Measurements from ENCODE around the gene DYNC1I1. TPM values are rescaled to one million over a fixed set of nuclear protein-coding genes. Genes with fewer than 3 reads are reported as not detected.

DYNC1I1 gene
- total and polyA plus RNA-seq, 2 donors (not counting 3 experiments of a cell fraction or from before 2014, with no cell fraction given) = 1.8 to 3.6 TPM

DNA sequence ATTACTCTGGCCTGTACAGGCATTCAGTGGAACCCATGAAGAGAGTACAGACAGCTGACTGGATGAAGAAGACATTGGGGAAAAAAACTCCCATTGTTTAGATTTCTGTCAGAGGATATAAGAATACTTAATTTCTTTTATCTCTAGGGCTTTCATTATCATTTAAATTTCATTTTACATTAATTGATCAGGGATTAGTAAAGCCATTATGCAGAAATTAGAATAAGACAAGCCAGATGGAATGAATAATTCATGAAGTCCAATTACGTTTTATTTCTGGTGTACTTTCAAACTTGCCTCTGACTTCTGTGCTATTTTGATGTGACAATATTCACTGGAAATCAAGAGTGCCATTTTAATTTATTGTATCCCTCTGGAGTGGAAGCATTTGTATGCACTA lies 302.5 kb downstream of the DYNC1I1 start:
- ChIA-PET CTCF (interaction anchor here (0.6 to 5.2 kb wide), 14 partner anchors 8 to 952 kb away, joined by 3 to 125 read pairs (median 4); no protein-coding TSS in a partner anchor), POLR2A (no interaction called here)

More for the DNA sequence above, 302.5 kb downstream of the DYNC1I1 start:
- intact Hi-C loops (cut with micrococcal nuclease) (loop anchor here (1.0 to 10.0 kb wide), 11 partner anchors 107 to 952 kb away; partner anchors contain the start of gene SEM1), dilution Hi-C loops (cut with MboI; ENCODE audit: extremely low pct_ligation_motif_present, low sequenced_read_pairs) (no loop called here)
- no peak overlapping the region for H3K4me2 ChIP-seq (ENCODE audit: insufficient read depth, low read length)
- no peak overlapping the region for H2AFZ ChIP-seq (ENCODE audit: low read depth, low read length)
- H3K27me3 ChIP-seq (ENCODE audit: control insufficient read depth in 2 of 2, insufficient read depth in 2 of 2, low read length in 2 of 2) = peaks cover 0 to 3% of the 10 kb centered on the region in 2 experiments
- no peaks in the 10 kb centered on the region for H3K36me3 ChIP-seq (ENCODE audit: control insufficient read depth in 2 of 2, extremely low read depth in 1 of 2, insufficient read depth in 2 of 2, low read length in 2 of 2)
- H3K4me3 ChIP-seq (replicated peaks in 1 of 3; ENCODE audit: insufficient read depth in 1 of 3, low read depth in 1 of 3, low read length in 3 of 3) = no peak overlapping the region
- no peak overlapping the region for H3K9ac ChIP-seq (replicated peaks; ENCODE audit: extremely low read depth, insufficient read depth, low read length)
- no peaks in the 10 kb centered on the region for H4K20me1 ChIP-seq (replicated peaks; ENCODE audit: control insufficient read depth, extremely low read depth, insufficient read depth, low read length)
- no peaks in the 10 kb centered on the region for H3K9me1 ChIP-seq (replicated peaks; ENCODE audit: control insufficient read depth, extremely low read depth, insufficient read depth, low read length)
- no peak for DNase-seq (ENCODE audit: low read depth, low spot score)
- H3K27ac ChIP-seq (ENCODE audit: insufficient read depth, low read depth, low read length) = no peak overlapping the region
- peaks cover 8% of the 10 kb centered on the region for H3K4me1 ChIP-seq (ENCODE audit: control insufficient read depth, extremely low read depth, insufficient read depth, low read length)
- no peak for FAIRE-seq
- no peak for TF ChIP-seq EZH2 (IDR thresholded peaks at IDR 0.05; ENCODE audit: borderline replicate concordance, low read depth, low read length, severe bottlenecking)
- TF ChIP-seq GATA2 (IDR thresholded peaks at IDR 0.05; ENCODE audit: insufficient read depth, insufficient read length, low read depth, low read length) = no peak
- TF ChIP-seq MAX (IDR thresholded peaks at IDR 0.05; ENCODE audit: insufficient read depth, insufficient read length) = no peak
- no peak for TF ChIP-seq POLR2AphosphoS5 (IDR thresholded peaks at IDR 0.05; ENCODE audit: insufficient read depth, low read depth, low read length)
- no peak for TF ChIP-seq JUN (IDR thresholded peaks at IDR 0.05; ENCODE audit: borderline replicate concordance, insufficient read depth, insufficient read length, low read depth)
- TF ChIP-seq POLR2A (IDR thresholded peaks at IDR 0.05; ENCODE audit: low read depth, low read length) = no peak
- TF ChIP-seq CTCF (IDR thresholded peaks at IDR 0.05; ENCODE audit: extremely low read depth in 1 of 2, insufficient read depth in 1 of 2, low read depth in 1 of 2, low read length in 2 of 2) = no peak
- TF ChIP-seq FOS (IDR thresholded peaks at IDR 0.05; ENCODE audit: borderline replicate concordance, insufficient read depth, low read length) = no peak
- TF ChIP-seq MYC (IDR thresholded peaks at IDR 0.05; ENCODE audit: low read depth, low read length) = no peak
- no peaks in the 10 kb centered on the region for H3K9me3 ChIP-seq (replicated peaks; ENCODE audit: control insufficient read depth, insufficient read depth, low read length)
- no peaks in the 10 kb centered on the region for H3K79me2 ChIP-seq (ENCODE audit: control insufficient read depth, insufficient read depth, low read length)
- BruUV-seq (replicated peaks) = no TSS peak
